ENCODE results near the gene CLCN2.

CLCN2 gene

DNA sequence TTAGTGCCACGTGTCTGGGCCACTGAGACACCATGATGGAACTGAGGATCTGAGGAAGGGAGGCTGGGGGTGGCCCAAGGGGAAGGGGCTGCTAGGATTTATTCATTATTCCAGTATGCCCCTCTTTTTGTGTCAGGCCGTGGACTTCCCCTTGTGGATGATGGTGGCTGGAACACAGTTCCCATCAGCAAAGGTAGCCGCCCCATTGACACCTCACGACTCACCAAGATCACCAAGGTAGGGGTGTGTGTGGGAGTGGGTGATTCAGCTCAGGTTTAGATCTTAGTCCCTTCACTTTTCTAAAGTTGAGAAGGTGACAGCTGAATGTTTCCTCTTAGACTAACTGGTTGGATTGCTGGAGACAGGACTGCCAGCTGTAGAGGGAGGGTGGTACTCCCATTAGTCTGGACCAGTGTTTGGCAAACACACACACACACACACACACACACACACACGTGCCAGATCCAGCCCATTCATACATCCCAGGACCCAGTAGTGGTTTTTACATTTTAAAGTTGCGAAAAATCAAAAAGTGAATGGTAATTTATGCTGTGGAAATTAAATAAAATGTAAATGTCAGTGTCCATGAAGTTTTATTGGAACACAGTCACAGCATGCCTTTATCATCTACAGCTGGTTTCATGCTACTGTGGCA, 35.6 kb downstream of the CLCN2 start:
- no peak for DNase-seq (ENCODE audit: low read depth)

DNA sequence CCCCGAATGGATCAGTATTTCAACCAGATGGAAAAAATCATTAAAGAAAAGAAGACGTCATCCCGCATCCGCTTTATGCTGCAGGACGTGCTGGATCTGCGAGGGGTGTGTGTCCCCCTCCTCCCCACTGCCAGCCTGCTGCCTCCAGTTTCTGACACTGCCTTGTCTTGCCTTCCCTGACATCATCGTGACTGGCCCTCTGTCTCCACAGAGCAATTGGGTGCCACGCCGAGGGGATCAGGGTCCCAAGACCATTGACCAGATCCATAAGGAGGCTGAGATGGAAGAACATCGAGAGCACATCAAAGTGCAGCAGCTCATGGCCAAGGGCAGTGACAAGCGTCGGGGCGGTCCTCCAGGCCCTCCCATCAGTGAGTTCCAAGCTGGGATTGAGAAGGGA, 36.1 kb downstream of the CLCN2 start:
- no peak for DNase-seq (ENCODE audit: low read depth)

DNA sequence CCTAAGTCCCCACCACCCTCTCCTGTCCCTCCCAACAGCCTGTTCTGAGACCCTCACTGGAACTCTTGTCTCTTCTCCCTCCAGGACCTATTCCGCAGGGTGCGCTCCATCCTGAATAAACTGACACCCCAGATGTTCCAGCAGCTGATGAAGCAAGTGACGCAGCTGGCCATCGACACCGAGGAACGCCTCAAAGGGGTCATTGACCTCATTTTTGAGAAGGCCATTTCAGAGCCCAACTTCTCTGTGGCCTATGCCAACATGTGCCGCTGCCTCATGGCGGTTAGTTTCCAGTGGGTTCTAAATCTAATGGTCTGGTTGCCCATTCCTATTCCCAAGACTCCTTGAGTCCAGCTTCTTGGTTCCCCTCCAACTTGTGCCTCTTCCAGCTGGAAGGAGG, 37.7 kb downstream of the CLCN2 start:
- no peak for DNase-seq (ENCODE audit: low read depth)

DNA sequence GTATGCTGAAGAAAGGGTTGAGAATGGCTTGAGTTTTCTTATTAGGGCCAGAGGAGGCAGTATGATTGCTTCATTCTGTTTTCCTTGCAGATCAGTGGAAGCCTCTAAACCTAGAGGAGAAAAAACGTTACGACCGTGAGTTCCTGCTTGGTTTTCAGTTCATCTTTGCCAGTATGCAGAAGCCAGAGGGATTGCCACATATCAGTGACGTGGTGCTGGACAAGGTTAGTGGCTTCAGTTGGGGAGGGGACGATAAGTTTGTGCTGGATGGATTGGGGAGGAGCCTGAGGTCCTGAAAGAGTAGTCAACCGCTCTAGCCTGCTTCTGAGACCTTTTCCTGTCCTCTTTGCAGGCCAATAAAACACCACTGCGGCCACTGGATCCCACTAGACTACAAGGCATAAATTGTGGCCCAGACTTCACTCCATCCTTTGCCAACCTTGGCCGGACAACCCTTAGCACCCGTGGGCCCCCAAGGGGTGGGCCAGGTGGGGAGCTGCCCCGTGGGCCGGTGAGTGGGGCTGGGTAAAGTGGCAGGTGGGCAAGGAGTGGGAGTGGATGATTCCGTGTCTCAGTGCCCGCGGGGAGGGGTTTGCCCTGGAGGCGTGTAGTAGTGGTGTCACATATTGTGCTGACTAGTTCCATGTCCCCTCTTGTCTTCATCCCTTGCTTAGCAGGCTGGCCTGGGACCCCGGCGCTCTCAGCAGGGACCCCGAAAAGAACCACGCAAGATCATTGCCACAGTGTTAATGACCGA, 38.5 kb downstream of the CLCN2 start:
- no peak for DNase-seq (ENCODE audit: low read depth)

DNA sequence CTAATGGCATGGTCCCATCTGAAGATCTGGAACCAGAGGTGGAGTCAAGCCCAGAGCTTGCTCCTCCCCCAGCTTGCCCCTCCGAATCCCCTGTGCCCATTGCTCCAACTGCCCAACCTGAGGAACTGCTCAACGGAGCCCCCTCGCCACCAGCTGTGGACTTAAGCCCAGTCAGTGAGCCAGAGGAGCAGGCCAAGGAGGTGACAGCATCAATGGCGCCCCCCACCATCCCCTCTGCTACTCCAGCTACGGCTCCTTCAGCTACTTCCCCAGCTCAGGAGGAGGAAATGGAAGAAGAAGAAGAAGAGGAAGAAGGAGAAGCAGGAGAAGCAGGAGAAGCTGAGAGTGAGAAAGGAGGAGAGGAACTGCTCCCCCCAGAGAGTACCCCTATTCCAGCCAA, 39.7 kb downstream of the CLCN2 start:
- DNase-seq (ENCODE audit: low read depth): no peak

DNA sequence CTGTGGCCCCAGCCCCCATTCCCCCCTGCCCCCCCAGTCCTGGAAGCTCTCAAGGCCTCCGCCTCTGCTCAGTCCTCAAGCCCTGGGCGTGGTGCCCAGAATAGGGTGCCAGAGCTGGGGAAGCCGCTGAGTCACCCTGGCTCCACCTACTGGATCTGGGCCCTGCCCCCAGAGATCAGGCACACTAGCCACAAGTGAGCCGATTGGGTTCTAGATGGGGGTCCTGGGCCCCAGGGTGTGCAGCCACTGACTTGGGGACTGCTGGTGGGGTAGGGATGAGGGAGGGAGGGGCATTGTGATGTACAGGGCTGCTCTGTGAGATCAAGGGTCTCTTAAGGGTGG, 41.3 kb downstream of the CLCN2 start:
- no peak for DNase-seq (ENCODE audit: low read depth)

DNA sequence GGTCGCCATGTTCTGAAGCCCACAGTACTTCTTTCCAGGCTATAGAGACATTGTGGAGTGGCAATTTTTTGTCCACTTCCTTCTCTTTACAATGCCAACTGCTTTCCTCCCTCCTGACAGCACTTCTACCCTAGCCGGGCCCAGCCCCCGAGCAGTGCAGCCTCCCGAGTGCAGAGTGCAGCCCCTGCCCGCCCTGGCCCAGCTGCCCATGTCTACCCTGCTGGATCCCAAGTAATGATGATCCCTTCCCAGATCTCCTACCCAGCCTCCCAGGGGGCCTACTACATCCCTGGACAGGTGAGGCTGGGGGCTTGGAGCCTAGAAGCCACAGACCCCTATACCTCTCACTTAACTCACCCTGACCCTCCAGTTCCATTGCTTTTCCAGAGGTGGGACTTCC, 44.2 kb downstream of the CLCN2 start:
- DNase-seq (ENCODE audit: low read depth): no peak

DNA sequence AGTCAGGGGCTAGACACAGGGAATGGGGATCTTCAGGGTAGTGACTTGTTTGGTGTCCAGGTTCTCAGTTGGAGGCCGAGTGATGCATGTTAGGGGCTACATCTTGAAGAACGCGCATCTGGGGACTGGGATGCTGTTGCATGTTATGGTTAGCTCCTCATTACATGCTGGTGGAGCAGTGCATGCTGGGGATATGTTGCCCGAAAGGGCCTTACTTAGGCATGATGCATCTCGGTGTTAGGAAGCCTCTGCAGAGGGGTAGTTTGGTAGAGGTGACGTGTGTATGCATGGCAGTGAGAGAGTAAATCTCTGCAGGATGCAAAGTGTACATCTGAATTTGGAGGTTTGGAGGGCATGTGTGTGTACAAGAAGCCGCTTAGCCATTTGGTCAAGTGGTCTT, 44.6 kb downstream of the CLCN2 start:
- no peak for DNase-seq (ENCODE audit: low read depth)

DNA sequence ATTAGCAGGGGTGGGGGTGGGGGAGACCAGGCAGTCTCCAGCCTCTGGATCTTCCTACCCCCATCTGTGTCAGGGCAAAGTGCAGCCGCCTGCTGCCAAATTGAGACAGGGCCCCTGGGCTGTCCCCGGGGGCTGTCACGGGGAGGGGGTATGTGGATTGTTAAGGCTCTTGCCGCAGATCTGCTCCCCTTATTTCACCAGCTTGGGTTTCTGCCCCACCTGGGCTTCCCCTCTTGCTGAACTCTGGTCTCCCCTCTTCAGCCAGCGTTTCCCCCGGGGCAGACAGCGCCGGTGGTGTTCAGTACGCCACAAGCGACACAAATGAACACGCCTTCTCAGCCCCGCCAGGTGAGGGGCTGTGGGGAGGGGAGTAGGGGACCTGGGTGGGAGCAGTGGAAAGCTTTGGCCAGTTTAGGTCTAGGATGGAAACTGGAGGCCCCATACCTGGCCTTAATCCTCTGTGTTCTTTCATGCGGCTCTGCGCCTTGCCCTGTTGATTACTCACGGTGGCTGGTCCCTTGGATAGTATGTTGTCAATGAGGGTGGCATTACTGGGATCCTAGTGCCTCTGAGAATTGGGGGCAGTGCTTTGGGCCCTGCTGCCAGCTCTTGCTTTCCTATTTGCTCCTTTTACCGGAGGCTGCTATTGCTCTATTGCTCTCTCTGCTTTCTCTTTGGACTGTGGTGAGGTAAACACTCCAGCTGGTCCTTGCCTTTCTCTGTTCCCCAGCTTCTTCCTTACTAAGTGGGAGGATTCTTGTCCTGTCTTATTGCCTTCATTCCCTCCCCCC, 45.3 kb downstream of the CLCN2 start:
- no peak for DNase-seq (ENCODE audit: low read depth)

DNA sequence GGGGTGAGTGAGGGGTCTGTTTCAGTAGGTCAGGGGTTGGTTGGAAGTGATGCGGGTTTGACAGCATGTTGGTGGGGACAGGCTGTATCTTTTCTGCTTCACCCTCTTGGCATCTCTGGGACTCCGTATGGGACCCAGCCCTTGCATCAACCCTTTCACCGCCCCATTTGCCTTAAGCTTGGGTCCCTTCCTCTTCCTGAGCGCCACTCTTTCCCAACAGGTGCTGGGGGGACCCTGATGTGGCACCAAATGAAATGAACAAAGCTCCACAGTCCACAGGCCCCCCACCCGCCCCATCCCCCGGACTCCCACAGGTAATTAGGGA, 45.9 kb downstream of the CLCN2 start:
- no peak for DNase-seq (ENCODE audit: low read depth)

DNA sequence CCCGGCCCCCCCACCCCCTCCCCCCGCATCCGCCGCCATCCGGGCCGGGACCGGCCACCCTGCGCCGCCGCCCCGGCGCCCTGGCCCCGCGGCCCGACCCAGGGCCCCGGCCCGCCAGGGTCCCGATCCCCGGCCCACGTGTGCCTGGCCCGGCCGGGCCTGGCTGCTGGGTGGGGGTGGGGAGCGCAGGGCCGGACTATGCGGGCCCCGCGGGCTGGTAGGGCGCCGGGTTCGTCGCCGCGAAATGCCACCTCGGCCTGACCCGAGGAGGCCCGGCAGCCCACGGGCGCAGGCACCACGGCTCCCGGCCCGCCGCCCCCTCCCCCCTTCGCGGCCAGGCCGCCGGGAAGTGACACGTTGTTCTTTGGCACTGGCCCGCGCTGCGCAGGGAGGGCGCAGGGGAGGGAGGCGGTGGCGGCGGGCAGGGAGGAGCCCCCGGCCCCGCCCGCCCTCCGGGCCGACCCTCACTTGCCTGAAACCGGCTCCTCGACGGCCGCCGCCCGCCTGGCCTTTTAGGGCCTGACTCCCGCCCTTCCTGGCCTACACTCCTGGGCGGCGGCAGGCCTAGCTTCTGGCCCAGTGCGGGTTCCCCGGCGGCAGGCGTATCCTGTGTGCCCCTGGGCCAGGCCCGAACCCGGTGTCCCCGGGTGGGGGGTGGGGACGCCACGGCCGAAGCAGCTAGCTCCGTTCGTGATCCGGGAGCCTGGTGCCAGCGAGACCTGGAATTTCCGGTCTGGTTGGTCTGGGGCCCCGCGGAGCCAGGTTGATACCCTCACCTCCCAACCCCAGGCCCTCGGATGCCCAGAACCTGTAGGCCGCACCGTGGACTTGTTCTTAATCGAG, 46.5 kb downstream of the CLCN2 start:
- DNase-seq (ENCODE audit: low read depth): no peak

DNA sequence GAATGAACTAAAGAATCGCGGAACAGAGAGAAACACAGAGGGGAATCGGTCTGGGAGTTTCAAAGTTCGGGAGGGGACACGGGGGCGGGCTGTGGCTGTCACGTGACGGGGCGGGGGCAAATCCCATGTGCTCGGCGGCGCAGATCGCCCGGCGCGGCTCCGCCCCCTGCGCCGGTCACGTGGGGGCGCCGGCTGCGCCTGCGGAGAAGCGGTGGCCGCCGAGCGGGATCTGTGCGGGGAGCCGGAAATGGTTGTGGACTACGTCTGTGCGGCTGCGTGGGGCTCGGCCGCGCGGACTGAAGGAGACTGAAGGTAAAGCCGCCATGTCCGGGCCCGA, 47.1 kb downstream of the CLCN2 start, which contains the start of gene EIF4G1:
Gene EIF4G1 (plus strand): TSS at position 244 of the 337 bp plus-strand sequence. CDS start 1,191 bp downstream, outside the sequence.
- peak; percentile 88 for DNase-seq (ENCODE audit: low read depth)

DNA sequence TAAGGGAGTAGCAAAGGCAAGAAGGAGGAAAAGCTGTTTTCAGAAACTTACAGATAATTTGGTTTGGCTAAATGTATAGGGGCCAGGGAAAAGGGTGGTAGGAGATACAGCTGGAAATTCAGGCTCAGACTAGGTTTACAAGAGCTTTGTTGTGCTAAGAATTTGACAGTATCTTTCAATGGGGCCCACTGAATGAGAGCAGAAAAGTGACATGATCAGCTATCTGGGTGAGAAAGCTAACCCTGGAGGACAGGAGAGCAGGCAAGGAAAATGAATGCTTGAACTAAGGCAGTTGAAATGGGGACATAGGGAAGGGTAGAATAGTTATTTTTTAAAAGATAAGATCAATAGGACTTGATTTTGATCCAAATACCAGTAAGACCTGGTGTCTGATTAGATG, 49.8 kb downstream of the CLCN2 start:
- no peak for DNase-seq (ENCODE audit: low read depth)

DNA sequence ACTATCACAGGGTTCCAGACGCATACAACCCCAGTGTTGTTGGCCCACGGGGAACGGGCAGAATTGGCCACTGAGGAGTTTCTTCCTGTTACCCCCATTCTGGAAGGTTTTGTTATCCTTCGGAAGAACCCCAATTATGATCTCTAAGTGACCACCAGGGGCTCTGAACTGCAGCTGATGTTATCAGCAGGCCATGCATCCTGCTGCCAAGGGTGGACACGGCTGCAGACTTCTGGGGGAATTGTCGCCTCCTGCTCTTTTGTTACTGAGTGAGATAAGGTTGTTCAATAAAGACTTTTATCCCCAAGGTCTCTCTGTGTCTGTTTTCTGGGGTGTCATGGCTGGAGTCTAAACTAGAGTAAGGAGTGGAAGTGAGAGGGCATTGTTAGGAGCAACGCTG, 52.7 kb downstream of the CLCN2 start:
- no peak for DNase-seq (ENCODE audit: low read depth)

DNA sequence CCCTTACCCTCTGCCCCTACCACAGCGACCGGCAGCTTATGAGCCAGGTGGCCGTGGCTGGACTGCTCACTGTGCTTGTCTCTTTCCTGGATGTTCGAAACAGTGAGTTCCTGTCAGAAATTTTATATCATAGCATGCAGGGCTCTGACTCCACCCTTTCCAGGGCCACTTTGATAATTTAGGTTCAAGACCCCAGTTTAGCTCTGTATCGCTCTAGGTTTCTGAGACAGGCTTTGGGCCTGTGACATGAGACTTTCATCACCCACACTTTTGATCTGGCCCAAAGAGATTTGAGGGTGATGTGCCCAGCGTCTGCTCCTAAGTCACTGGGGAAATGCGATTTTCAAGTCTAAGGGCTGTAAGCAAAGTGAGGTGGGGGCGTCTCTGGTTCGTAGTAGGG, 53.5 kb downstream of the CLCN2 start:
- DNase-seq (ENCODE audit: low read depth): no peak

DNA sequence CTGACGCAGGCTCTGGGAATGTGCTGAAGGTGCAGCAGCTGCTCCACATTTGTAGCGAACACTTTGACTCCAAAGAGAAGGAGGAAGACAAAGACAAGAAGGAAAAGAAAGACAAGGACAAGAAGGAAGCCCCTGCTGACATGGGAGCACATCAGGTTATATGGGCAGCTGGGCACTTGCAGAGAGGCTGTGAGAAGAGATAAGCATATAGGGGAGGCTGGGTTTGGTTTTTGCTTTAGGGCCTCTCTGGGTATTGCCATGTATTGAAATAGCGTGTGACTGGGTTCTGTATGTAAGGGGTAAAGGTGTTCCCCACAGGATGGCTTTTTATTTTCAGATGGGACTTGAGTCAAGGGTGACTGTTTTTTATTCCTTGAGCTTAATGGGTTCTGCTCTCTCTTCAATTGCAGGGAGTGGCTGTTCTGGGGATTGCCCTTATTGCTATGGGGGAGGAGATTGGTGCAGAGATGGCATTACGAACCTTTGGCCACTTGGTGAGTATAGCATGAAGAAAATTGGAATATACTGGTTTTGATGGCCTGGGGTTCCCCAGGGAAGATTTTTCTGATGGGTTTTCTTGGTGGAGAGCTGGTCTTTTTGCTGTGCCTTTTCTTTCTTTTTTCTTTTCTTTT, 54.9 kb downstream of the CLCN2 start:
- no peak for DNase-seq (ENCODE audit: low read depth)

DNA sequence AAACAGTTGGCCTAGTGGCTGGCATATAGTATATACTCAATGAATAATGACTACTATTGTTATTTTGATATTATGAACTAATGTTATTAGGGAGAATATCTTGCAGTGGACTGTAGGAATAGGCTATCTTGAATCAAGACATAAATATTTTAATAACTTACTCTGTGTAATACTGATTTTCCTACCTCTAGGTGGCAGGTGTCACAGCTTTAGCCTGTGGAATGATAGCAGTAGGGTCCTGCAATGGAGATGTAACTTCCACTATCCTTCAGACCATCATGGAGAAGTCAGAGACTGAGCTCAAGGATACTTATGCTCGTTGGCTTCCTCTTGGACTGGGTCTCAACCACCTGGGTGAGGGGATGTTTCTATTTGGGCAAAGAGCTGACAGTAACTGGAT, 55.8 kb downstream of the CLCN2 start:
- no peak for DNase-seq (ENCODE audit: low read depth)

DNA sequence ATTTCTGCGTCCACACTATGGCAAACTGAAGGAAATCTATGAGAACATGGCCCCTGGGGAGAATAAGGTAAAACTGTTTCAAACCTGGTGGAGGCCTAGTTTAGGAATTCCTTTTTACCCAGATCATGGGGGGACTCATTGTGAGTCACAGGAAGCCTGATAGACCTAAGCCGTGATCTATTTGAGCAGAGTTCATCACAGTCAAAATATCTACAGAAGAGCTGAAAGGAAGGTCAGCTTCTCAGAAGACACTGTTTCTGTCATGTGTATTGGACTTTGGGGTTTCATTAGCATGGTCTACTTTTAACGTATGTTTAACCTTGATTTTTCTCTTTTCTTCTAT, 61.1 kb downstream of the CLCN2 start:
- DNase-seq (ENCODE audit: low read depth): no peak

DNA sequence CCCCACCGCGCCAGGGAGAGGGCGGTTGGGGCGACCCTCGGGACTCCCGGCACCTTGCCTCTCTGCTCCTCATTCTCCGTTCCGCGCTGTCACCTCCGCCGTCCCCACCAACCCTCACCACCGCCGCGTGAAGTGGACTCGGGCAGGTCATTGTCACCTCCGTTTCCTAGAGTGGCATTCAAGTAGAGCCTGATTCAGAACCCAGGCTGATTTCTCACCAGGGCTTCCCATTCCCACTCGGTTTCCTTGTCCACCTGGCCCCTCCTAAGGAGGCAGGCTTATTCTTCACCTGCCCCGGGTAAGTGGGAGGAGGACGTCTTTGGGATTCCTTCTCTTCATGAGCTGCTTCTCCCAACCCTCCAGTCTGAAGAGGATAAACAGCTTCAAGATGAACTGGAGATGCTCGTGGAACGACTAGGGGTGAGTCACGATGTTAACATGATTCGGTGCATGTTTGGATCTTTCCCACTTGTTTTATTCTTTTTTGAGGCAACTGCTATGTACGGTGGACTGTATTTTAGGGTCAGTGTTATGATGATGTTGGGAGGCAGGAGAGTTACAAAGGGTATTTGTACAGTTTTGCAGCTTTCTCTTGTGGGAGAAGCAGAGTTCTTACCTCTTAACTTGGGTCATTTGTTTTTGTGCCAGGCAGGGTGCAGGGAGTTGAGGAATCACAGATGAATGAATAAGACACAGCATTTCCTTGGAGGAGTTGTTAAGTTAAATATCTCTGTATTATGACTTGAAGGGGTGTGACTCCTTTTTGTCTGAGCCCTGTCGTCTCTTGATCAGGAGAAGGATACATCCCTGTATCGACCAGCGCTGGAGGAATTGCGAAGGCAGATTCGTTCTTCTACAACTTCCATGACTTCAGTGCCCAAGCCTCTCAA, 61.7 kb downstream of the CLCN2 start:
- no peak for DNase-seq (ENCODE audit: low read depth)

DNA sequence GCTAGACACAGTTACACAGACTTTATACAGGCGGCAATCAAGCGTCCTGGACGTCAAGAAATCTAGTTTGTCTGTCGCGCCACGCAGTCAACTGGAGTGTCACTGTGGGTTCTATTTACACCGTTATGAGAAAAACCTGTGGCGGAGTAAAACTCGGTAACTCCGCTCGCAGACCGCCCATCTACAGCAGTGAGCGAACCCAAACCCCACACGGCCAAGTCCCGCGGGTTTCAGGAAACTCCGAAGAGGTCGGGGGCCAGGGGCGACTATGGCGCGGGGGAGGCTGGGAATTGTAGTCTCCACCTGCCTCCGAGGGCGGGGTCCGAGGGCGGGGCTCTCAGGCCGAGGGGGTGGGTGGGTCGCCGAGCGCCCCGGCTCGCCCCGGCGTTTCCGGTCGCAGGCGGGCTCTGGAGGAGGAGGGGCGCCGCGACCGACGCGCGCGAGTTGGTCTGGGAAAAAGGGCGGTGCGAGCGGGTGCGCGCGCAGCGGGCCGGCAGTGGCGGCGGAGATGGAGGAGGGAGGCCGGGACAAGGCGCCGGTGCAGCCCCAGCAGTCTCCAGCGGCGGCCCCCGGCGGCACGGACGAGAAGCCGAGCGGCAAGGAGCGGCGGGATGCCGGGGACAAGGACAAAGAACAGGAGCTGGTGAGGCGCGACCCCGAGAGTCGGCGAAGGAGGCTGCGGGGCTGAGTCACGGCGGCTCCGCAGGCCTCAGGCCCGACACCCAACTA, 62.5 kb downstream of the CLCN2 start, which contains the start of gene PSMD2:
Gene PSMD2 (plus strand): TSS at position 483 of the 729 bp plus-strand sequence. CDS start 26 bp downstream, at position 509.
- DNase-seq (ENCODE audit: low read depth): peak; percentile 96
